CD4-positive, alpha-beta T cell treated with Interferon gamma for 1 hour (primary cell): Measurements from ENCODE around the gene FARP2.

ENCODE experiments used
- DNase-seq: peaks from one replicate; pipeline ENCODE4 v3.0.0-alpha.2; 2020

FARP2 gene

DNA sequence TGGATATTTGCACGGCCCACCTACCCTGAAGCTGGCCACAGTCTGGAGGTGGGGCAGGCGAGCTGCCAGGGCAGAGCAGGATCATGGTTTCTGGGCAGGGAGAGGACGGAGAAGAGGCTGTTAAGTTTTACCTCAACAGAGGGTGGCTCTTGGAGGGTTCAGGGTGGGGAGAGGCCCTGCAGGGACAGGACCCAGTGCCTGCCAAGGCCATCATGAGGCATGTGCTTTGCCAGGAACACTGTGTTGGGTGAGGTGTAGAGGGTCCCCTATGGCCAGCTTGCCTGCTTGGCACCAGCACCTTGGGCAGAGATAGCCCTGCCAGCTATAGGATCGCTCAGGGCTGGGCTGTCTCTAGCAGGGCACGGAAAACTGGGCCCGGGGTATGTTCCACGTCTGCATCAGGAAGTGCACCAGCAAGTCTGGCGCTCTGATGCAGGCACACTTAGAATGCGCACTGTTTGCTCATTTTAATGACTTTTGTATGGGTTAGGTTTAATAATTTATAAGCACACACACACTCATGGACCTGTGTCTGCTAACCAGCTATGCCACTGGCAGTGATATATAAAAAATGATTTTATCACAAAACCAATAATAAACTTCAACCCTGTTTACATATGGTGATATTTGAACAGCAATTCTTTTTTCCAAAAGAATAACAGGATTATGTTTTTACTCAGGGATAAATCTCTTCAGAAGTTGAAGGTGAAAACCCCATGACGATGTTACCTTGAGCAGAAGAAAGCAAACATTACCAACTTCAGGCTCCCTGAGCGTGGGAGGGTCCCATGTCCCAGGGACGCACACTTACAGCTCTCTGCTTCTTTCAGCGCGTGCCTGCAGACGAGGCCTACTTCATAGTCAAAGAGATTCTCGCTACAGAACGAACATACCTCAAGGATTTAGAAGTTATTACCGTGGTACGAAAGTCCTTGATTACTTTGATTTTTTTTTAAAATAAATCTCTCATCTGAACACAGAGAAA, 105.9 kb downstream of the FARP2 start:
- no peak for DNase-seq

DNA sequence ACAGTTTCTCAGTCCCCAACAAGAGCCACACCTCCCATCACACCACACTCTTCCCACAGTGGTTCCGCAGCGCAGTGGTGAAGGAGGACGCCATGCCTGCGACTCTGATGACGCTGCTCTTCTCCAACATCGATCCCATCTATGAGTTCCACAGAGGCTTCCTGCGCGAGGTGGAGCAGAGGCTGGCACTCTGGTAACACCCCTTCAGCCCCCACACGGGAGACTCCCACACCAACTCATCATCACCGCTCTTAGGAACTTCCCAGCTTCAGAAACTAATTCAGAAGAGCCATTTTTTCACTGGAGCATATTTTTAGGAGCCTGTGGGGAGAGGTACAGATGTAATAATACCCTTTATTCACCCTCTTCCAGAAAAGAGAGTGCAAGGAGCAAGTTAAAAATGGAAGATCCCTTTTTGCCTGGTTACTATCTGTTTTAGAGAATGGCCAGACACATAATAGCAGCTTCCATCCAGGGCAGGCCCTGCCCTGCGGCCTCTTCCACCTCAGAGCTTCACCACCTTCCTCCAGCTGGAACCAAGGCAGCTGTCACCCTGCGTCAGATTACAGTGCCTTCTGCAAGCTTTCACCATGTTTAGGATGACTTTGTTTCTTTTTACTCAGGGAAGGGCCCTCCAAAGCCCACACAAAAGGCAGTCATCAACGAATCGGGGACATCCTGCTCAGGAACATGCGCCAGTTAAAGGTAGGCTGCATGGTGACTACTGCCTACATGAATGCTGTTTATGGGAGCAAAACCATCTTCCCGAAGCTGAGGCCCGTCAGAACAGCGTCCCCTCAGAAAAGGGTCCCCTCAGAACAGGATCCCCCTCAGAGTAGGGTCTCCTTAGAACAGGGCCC, 107.4 kb downstream of the FARP2 start:
- DNase-seq, result no peak

DNA sequence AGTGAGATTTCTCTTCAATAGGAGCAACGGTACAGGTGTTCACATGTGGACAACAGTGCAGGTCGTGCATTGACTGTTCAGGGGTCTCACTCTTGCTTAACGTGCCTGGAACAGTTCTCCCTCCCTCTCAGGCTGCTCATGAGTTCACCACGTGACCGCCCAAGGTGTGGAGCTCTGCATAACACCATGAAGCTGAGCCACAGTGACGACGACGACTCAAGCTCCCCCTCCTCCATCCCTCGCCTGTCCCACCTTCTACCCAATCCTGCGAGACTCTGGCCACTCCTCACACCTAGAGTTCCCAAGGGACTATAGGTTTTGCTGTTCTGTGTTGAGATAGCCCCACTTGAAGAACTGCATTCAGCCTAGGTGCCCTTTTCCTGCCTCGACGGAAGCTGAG, 109.5 kb downstream of the FARP2 start:
- DNase-seq, result no peak

DNA sequence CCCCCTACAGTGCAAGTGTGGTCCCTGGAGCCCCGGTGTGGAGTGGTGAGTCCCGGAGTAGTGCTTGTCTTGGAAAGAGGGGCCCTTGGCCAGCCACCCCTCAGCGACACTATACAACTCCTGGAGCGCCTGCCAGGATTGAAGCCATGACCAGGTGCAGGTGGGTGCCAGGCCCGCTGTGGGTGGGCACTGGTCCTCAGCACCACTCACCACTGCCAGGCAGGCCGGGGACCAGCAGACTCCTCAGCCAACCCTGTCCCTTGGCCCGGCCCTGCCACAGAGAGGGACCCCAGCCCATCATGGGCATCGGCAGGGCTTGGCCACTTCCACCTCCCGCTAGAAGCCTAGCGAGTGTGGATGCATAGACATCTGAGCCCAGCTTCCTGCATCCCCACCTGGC, 110.1 kb downstream of the FARP2 start:
- DNase-seq, result no peak

DNA sequence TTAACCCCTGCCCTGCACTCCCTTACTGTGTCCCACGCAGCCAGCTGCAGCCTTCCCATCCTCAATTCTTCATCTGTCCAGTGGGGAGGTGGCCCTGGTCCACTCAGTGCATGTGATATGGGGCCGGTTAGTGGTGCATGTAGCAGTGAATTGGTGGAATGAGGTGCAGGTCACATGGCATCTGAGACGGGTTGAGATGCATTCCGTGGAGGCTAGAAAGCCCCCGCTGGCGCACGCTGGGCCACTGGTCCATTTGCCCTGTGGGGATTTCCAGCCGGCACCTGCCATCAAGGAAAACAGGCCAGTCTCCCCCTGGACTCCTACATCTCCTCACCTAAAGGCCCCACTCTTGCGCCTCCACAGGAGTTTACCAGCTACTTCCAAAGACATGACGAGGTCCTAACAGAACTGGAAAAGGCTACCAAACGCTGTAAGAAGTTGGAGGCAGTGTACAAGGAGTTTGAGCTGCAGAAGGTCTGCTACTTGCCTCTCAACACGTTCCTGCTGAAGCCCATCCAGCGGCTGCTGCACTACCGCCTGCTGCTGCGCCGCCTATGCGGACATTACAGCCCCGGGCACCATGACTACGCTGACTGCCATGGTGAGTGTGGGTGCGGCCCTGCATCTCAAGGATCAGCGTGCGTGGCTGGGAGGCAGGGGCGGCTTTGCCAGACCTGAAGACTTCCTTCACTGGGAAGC, 111.8 kb downstream of the FARP2 start:
- no peak for DNase-seq

DNA sequence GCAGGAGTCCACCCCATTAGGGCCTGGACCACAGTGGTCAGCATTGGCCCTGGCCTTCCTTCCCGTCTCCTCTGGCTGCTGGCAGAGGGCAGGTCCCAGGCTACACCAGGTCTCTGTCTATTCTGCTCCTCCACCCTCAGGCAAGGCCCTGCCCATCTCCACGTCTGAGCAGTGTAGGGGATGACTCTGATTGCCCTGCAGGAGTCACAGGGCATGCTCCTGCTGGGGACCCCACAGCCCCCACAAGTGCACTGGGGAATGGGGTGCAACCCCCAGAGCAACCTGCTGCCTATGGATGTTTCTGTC, 112.3 kb downstream of the FARP2 start:
- DNase-seq, result no peak

DNA sequence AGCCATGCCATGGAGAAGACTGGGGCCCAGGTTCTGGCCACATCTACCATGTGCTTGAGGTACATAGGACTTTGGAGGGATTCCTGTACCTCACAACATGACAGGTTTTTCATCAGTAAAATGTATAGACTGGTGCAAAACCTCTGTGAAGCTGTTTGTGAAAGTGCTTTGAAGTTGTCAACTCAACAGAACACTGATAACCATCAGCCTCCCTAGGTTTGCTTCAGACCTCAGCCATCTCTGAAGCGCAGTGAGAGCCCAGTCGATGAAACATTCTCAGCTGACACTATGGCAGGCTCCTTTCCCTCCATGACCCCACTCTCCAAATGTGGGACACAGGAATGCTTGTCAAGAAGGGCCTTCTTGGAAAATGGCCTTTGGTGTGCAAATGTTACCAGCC, 113.7 kb downstream of the FARP2 start:
- no peak for DNase-seq

DNA sequence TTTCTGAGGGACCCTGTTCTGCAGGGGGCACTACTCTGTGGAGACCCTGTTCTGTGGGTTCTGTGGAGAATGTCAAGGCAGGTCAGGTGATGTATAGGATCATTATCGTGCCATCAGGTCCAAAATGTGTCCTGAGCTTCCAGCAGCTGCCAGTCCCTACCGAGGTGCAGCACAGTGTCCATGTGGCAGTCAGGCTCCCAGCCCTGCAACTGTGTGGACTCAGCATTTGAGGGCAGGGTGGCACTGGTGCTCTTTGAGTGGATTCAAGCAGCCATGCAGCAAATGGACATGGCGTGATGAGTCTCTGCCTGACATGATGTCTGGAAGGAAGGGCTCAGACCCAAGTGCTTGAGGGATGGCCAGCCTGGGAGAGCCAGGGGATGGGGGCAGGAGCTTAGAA, 117.3 kb downstream of the FARP2 start:
- no peak for DNase-seq

DNA sequence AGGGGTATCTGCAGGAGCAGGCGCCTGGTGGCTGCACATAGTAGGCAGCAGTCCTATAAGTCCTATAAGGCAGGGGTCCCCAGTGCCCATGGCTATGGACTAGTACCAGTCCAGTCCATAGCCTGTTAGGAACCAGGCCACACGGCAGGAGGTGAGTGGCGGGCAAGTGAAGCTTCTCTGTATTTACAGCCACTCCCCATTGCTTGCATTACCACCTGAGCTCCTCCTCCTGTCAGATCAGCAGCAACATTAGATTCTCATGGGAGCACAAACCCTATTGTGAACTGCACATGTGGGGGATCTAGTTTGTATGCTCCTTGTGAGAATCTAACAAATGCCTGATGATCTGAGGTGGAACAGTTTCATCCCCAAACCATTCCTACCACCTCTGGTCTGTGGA, 119.2 kb downstream of the FARP2 start:
- no peak for DNase-seq

DNA sequence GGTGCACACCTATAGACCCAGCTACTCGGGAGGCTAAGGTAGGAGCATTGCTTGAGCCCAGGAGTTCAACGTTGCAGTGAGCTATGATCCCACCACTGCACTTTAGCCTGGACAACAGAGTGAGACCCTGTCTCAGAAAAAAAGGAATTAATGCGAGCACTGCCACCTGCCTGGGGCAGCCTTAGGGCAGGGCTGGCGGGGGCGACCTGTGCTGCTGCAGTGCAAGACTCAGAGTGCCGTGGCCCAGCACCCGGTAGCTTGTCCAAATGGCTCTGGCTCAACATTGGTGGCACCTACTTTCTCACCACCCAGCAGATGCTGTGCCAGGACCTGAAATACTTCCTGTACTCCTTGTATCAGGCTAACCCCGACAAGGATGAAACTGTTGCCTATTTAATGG, 122.1 kb downstream of the FARP2 start:
- no peak for DNase-seq

DNA sequence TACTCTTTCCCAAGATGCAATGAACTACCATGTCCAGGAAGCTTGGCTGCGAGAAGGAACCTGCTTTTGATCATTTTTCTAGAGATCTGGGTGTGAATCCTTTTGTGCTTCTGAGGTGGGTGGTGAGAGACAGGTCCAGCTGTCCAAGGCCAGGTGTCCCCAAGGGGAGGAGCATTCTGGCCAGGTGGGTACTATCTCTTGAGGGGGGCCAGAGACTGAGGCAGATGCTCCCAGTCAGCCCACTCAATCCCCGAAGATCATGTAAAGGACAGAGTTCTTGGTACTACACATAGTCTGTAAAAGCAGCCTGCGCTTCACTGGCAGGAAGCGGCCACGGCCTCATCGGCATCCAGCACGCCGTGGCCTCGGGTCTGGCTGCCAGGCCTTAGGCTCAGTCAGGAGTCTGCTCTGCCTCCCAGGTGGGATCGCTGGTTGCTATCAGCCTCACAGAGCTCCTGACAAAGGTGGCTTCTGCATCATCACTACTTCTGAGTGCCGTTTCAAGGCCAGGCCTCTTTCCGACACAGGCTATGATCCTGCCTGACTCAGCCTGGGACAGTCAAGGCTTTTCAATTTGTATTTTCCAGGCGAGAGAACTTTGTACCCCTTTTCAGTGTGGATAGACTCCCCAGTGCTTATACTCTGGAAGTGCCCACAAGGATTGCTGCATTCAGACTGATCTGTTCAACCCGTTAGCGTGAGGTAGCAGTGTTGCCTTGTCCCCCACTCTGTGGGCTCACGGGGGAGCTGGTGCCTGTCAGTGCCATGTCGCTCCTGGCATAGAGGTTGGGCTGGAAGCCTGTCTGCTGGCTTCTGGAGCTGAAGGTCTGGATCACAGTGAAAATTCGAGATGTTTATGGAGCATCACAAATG, 123.2 kb downstream of the FARP2 start:
- no peak for DNase-seq

DNA sequence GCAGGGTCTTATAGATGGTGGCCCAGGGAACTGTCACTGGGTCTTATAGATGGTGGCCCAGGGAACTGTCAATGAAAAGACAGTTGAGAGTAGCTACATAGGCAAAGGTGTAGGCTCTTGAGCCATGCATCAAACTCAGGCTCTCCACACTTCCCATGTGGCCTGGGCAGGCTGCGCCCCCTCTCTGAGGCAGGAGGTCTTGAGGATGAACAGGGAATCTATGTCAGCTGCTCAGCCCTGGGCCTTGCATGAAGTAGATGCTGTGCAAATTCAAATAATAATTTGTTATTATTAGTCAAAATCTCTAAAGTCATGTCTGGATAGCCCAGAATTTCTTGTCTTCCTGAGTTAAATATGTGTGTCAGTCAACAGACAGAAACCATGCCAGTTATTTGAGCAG, 125.6 kb downstream of the FARP2 start:
- DNase-seq, result no peak

DNA sequence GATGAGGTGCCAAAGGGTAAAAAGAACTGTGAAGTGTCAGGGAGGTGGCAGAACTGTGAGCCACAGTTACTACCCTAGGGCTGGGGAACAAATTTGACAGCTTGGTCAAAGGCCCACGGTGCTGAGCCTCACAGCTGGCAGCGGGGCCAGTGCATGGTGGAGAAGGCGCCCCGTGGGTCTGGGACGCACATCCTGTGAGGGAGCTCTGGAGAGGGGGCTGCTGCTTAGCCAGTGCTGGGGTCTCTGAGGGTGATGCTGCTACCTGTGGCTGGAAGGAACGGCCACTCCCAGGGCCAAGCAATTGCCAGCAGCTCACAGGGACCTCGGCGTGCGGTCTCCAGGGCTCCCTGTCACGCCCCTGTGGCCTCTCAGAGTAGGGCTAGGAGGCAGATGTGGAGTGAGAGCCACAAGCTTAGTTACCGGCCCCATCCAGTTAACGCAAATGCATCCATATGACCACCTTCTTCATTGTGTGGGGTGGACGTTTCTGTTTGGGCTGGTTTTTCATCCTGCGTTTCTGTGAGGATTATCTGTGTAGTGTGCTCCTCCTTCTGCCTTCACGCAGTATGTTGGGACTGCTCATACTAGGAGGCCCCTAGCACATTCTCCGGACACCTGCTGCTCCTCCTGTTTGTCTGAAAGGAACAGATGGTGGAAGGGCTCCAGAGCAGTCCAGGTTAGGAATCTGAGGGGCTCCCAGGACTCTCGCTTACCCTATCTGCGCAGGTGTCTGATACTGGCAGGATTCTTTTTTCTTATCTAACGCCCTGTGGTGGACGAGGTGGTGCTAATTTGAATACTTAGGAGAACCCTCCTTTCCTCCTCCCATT, 126.3 kb downstream of the FARP2 start:
- DNase-seq, result no peak

DNA sequence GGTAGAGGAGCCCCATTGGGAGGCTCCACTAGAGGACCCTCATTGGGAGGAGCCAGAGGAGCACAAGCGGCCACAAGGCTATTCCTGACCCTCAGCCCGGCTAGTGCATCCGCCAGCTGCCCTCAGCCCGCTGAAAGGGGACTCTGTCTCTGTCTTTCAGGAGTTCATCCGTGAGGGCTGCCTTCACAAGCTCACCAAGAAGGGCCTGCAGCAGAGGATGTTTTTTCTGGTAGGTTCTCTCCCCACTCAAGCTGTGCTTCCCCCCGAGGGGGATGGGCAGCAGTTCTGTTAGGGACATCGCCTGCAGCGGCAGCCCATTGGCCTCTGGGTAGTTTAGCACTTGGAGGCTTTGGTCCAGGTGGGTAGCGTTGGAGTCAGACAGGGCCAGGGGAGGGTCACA, 127.2 kb downstream of the FARP2 start:
- DNase-seq, result no peak

DNA sequence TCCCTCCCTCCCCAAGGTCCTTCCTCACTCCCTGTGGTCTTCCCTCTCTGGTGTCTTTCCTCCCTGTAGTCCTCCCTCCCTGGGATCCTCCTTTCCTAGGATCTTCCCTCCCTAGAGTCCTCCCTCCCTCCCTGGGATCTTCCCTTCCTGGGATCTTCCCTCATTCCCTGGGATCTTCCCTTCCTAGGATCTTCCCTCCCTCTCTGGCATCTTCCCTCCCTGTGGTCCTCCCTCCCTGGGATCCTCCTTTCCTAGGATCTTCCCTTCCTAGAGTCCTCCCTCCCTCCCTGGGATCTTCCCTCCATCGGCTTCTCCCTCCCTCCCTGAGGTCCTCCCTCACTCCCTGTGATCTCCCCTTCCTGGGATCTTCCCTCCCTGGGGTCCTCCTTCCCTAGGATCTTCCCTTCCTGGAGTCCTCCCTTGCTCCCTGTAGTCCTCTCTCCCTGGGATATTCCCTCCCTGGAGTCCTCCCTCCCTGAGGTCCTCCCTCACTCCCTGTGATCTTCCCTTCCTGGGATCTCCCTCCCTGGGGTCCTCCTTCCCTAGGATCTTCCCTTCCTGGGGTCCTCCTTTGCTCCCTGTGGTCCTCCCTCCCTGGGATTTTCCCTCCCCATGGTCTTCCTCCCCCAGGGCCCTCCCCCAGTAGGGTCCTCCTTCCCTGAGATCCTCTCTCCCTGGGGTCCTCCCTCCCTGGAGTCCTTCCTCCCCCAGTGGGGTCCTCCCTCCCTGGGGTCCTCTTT, 129.3 kb downstream of the FARP2 start:
- DNase-seq, result no peak

DNA sequence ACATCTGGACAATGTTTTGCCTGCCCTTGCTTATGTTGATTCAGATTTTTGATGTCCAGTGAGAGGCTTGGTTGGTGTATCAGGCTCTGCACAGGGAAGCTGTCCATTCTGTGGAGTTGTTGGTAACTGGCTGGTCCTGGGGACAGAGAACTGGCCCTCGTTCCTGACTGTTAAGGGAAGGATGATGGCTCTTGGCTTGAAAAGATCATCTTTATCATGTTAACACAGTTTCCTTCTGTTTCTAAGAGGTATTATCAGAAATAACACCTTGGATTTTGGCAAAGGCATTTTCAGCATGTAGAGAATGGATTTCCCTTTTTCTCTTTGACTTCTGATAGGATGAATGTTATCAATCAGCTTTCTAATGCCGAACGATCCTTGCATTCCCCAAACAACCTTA, 133.0 kb downstream of the FARP2 start:
- no peak for DNase-seq

DNA sequence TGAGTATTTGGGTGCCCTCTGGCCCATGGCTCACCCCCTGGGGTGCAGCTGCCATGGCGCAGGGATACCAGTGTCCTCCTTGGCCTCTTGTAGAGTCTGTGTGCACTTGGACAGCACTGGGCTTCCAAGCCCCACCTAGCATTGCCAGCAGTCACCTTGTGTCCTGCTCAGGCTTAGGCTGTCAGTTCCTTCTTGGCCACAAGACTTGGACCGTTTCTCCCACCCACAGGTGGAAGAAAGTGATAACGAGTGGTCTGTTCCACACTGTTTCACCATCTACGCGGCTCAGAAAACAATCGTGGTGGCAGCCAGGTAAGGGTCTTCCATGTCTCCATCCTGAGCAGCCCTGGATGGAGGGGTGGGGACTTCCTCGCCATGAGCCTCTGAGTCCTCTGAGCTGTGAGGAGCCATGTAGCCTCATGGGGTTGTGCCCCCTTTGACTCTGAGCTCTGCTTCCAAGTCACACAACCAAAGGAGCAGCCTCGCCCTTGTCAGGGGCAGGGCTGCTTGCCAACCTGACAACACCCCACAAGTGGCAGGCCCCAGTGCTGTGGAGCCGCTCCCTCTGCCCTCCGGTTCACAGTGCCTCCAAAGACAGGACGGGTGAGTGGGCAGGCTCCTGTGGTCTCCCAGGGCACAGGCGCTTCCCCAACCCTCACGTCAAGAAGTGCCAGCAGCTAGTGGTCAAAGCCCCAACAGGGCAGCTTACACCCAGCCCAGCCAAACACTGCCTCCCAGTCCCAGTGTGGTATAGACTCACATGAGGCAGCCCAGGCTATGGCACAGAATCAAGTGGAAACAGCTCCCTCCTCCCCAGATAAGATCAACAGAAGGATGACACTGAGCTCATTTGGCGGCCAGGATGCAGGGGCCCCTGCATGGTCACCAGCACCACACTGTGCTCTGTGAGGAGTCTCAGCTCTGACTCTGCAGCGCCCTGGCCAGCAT, 133.9 kb downstream of the FARP2 start:
- DNase-seq, result no peak

DNA sequence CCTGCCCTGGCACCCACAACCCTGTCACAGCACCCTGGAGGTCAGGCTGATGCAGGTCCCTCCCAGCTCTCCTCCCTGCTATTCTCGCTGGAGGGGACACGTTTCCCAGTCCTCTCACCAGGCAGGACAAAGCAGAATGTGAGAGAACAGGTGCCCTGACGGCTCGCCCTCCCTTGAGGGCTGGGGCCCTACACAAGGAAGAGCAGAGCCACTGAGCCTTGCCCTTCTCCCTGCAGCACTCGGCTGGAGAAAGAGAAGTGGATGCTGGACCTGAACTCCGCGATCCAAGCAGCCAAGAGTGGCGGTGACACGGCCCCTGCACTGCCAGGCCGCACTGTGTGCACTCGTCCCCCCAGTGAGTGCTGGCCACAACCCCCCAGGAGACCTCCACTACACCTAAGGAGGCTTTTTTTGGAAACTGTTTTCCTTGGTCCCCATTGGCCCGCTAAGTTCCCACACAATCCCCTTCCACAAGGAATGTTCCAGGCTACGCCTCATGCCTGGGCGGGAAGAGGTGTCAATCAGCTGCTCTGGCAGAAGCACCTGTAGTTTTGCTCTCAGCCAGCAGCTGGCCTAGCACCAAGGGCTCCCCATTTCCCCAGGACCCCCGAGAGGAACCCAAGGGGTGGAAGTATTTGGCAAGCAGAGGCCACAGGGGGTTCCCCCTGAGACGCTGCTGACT, 134.9 kb downstream of the FARP2 start:
- DNase-seq, result no peak

DNA sequence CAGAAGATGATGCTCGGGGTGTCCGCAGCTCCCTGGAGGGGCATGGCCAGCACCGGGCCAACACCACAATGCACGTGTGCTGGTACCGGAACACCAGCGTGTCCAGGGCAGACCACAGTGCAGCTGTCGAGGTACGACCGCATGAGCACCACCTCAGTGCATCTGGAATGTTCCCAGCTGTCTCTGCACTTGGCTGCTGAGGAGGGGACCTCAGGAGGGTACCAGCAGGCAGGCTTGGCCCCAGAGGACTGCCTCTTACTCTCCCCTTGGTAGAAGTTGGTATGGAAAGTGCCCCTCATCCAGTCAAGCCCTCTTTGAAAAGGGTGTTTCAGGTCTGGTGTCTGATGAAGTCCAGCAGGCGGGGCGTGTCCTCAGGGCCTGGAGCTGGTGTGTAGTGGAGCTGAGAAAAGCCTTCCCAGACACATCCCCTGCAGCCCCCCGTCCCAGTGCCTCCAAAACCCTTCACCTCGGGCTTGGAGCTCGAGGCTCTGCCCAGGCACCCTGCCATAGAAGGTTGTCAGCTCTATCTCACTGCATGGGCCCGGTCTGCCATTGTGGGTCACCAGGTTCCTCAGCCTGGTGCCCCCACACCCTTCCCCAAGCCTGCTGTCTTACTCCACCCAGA, 135.6 kb downstream of the FARP2 start:
- no peak for DNase-seq
